ENCODE results near the gene PSMB2. TPM values are rescaled to one million over a fixed set of nuclear protein-coding genes. Genes with fewer than 3 reads are reported as not detected.

Gene PSMB2
- polyA plus RNA-seq, 2 of the 4 experiments (the other 2 are of a cell fraction), result 84.6 to 88.3 TPM

DNA sequence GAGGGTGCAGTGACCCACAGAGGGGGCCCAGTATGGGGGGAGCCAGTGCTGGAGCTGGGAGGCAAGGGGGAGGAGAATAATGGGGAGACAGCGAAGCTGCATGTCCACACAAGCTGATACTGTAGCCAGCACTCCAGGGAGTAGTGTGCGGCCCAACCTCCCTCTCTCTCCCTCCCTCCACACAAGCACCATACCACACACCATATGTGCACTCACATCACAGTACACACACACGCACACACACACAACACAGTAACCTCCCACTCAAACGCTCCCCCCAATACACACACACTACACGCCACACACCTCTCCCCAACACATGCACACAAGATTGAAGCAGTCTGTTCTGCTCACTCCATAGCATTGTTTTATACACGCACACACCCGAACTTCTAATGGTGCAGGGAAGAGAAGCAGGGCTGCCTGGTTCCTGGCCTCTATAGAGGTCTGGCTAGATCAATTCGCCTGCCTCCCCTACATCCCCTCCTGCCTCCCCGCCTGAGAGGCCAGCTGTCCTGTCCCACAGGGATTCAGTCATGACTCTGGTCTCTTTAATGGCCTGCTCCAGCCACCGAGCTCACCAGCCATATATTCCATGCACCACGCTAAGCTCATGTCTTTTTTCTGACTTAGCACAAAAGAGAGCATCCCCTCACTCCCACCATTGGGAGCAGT, 79.9 kb downstream of the PSMB2 start:
- Histone ChIP-seq H3K27ac (no peak overlapping the region), H3K4me1 (peaks cover 9% of the 10 kb centered on the region; the same call in 2 of the 3 replicates), H3K4me2 (no peak overlapping the region), H3K4me3 (no peak overlapping the region), H3K9me3 (no peaks in the 10 kb centered on the region)
- WGBS (ENCODE audit: missing lambda C conversion rate), result 86% methylated on average over 11 of the region's 11 CpGs
- no peak for ATAC-seq
- no peak for DNase-seq (ENCODE audit: low read depth in 1 of 2, low spot score in 1 of 2)
- TF ChIP-seq CHD4 (IDR thresholded peaks at IDR 0.05; ENCODE audit: borderline replicate concordance), result no peak
- TF ChIP-seq BHLHE40 (IDR thresholded peaks at IDR 0.05; ENCODE audit: low read depth, low read length), result no peak
- no peak for TF ChIP-seq KDM1A (IDR thresholded peaks at IDR 0.05; ENCODE audit: low read depth)
- TF ChIP-seq FOSL2 (IDR thresholded peaks at IDR 0.05), result no peak
- no peak for TF ChIP-seq FOSL2 (CRISPR knock-in tag; IDR thresholded peaks at IDR 0.05)
- TF ChIP-seq ESRRA (IDR thresholded peaks at IDR 0.05; ENCODE audit: borderline replicate concordance, low read length), result no peak
- TF ChIP-seq, protein P1, sequence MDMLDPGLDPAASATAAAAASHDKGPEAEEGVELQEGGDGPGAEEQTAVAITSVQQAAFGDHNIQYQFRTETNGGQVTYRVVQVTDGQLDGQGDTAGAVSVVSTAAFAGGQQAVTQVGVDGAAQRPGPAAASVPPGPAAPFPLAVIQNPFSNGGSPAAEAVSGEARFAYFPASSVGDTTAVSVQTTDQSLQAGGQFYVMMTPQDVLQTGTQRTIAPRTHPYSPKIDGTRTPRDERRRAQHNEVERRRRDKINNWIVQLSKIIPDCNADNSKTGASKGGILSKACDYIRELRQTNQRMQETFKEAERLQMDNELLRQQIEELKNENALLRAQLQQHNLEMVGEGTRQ (IDR thresholded peaks at IDR 0.05), result no peak
- TF ChIP-seq, protein P2, sequence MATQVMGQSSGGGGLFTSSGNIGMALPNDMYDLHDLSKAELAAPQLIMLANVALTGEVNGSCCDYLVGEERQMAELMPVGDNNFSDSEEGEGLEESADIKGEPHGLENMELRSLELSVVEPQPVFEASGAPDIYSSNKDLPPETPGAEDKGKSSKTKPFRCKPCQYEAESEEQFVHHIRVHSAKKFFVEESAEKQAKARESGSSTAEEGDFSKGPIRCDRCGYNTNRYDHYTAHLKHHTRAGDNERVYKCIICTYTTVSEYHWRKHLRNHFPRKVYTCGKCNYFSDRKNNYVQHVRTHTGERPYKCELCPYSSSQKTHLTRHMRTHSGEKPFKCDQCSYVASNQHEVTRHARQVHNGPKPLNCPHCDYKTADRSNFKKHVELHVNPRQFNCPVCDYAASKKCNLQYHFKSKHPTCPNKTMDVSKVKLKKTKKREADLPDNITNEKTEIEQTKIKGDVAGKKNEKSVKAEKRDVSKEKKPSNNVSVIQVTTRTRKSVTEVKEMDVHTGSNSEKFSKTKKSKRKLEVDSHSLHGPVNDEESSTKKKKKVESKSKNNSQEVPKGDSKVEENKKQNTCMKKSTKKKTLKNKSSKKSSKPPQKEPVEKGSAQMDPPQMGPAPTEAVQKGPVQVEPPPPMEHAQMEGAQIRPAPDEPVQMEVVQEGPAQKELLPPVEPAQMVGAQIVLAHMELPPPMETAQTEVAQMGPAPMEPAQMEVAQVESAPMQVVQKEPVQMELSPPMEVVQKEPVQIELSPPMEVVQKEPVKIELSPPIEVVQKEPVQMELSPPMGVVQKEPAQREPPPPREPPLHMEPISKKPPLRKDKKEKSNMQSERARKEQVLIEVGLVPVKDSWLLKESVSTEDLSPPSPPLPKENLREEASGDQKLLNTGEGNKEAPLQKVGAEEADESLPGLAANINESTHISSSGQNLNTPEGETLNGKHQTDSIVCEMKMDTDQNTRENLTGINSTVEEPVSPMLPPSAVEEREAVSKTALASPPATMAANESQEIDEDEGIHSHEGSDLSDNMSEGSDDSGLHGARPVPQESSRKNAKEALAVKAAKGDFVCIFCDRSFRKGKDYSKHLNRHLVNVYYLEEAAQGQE (IDR thresholded peaks at IDR 0.05), result no peak
- TF ChIP-seq, protein P3, sequence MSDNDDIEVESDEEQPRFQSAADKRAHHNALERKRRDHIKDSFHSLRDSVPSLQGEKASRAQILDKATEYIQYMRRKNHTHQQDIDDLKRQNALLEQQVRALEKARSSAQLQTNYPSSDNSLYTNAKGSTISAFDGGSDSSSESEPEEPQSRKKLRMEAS (IDR thresholded peaks at IDR 0.05), result no peak
- TF ChIP-seq JUNB (IDR thresholded peaks at IDR 0.05), result no peak
- TF ChIP-seq ZNF302 (CRISPR knock-in tag; IDR thresholded peaks at IDR 0.05), result no peak
- no peak for TF ChIP-seq HDAC2 (IDR thresholded peaks at IDR 0.05)
- TF ChIP-seq NPAS2 (CRISPR knock-in tag; IDR thresholded peaks at IDR 0.05; ENCODE audit: borderline replicate concordance), result no peak
- TF ChIP-seq NR3C1 (IDR thresholded peaks at IDR 0.05), result no peak
- no peak for TF ChIP-seq HOXB5 (CRISPR knock-in tag; IDR thresholded peaks at IDR 0.05)
- ChIA-PET CTCF (interaction anchor here (1.0 to 3.4 kb wide), 8 partner anchors 7 to 214 kb away, joined by 3 to 15 read pairs (median 6); partner anchors contain the start of gene TFAP2E), POLR2A (no interaction called here)
- FAIRE-seq, result no peak

DNA sequence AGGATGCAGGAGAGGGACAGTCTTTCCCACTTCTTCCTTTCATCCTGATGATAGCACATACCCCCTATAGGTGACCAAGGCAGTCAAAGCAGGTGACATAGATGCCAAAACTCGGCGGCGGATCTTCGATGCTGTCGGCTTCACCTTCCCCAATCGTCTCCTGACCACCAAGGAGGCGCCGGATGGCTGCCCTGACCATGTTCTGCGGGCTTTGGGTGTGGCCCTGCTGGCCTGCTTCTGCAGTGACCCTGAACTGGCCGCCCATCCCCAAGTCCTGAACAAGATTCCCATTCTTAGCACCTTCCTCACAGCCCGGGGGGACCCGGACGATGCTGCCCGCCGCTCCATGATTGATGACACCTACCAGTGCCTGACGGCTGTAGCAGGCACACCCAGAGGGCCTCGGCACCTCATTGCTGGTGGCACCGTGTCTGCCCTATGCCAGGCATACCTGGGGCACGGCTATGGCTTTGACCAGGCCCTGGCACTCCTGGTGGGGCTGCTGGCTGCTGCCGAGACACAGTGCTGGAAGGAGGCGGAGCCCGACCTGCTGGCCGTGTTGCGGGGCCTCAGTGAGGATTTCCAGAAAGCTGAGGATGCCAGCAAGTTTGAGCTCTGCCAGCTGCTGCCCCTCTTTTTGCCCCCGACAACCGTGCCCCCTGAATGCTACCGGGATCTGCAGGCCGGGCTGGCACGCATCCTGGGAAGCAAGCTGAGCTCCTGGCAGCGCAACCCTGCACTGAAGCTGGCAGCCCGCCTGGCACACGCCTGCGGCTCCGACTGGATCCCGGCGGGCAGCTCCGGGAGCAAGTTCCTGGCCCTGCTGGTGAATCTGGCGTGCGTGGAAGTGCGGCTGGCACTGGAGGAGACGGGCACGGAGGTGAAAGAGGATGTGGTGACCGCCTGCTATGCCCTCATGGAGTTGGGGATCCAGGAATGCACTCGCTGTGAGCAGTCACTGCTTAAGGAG, 80.8 kb downstream of the PSMB2 start:
- Histone ChIP-seq H3K9me3 (no peaks in the 10 kb centered on the region), H3K27ac (no peak overlapping the region), H3K4me2 (no peak overlapping the region), H3K4me3 (no peak overlapping the region), H3K4me1 (peaks cover 18% of the 10 kb centered on the region; the same call in 2 of the 3 replicates)
- FAIRE-seq (no peak), DNase-seq (ENCODE audit: low read depth in 1 of 2, low spot score in 1 of 2) (no peak), ATAC-seq (no peak)
- 94% methylated on average over 16 of the region's 44 CpGs for WGBS (ENCODE audit: missing lambda C conversion rate)
- ChIA-PET CTCF (interaction anchor here (1.4 to 3.4 kb wide), 5 partner anchors 8 to 215 kb away, joined by 4 to 15 read pairs (median 7); partner anchors contain the start of gene TFAP2E), POLR2A (no interaction called here)
- TF ChIP-seq, protein P1 (IDR thresholded peaks at IDR 0.05), result no peak
- TF ChIP-seq TFCP2L1 (CRISPR knock-in tag; IDR thresholded peaks at IDR 0.05) (no peak), HOXB13 (CRISPR knock-in tag; IDR thresholded peaks at IDR 0.05; ENCODE audit: low read depth) (no peak), SMC3 (IDR thresholded peaks at IDR 0.05) (no peak), PHF8 (IDR thresholded peaks at IDR 0.05; ENCODE audit: borderline replicate concordance, low read depth) (no peak)
- TF ChIP-seq, protein P4, sequence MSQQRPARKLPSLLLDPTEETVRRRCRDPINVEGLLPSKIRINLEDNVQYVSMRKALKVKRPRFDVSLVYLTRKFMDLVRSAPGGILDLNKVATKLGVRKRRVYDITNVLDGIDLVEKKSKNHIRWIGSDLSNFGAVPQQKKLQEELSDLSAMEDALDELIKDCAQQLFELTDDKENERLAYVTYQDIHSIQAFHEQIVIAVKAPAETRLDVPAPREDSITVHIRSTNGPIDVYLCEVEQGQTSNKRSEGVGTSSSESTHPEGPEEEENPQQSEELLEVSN (IDR thresholded peaks at IDR 0.05; ENCODE audit: borderline replicate concordance, low read depth), result no peak
- TF ChIP-seq, protein P5, sequence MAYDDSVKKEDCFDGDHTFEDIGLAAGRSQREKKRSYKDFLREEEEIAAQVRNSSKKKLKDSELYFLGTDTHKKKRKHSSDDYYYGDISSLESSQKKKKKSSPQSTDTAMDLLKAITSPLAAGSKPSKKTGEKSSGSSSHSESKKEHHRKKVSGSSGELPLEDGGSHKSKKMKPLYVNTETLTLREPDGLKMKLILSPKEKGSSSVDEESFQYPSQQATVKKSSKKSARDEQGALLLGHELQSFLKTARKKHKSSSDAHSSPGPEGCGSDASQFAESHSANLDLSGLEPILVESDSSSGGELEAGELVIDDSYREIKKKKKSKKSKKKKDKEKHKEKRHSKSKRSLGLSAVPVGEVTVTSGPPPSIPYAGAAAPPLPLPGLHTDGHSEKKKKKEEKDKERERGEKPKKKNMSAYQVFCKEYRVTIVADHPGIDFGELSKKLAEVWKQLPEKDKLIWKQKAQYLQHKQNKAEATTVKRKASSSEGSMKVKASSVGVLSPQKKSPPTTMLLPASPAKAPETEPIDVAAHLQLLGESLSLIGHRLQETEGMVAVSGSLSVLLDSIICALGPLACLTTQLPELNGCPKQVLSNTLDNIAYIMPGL (CRISPR knock-in tag; IDR thresholded peaks at IDR 0.05; ENCODE audit: borderline replicate concordance), result no peak
- TF ChIP-seq, protein P2 (IDR thresholded peaks at IDR 0.05), result no peak
